ENCODE results near the gene JAKMIP2. TPM values are rescaled to one million over a fixed set of nuclear protein-coding genes. Genes with fewer than 3 reads are reported as not detected.

JAKMIP2 gene
- polyA plus RNA-seq, 1 of the 3 experiments (the other 2 are of a cell fraction): 2.1 TPM

- TF ChIP-seq RFX5 (IDR thresholded peaks at IDR 0.05; ENCODE audit: low read length) (no peak), IRF3 (IDR thresholded peaks at IDR 0.05; ENCODE audit: low read depth, low read length) (no peak), EP300 (IDR thresholded peaks at IDR 0.05; ENCODE audit: borderline replicate concordance in 1 of 2, low read depth in 1 of 2, low read length in 1 of 2) (no peak)
These were observed 8.9 kb downstream of the JAKMIP2 start (continued) for GRCh38 chr5:147773587-147773986.

- no peak for DNase-seq
- no peaks in the 10 kb centered on the region for H3K27me3 ChIP-seq (ENCODE audit: insufficient read depth)
- H3K79me2 ChIP-seq (ENCODE audit: insufficient read depth): no peaks in the 10 kb centered on the region
- H3K9ac ChIP-seq: no peak overlapping the region
- no peak overlapping the region for H2AFZ ChIP-seq (ENCODE audit: low read depth)
- no peak overlapping the region for H3K4me3 ChIP-seq (ENCODE audit: low read depth in 2 of 2, low read length in 1 of 2)
- no peaks in the 10 kb centered on the region for H3K36me3 ChIP-seq (replicated peaks in 1 of 2; ENCODE audit: control insufficient read depth in 1 of 2, insufficient read depth in 2 of 2, low read length in 1 of 2)
- no peaks in the 10 kb centered on the region for H4K20me1 ChIP-seq (ENCODE audit: insufficient read depth)
- no peak overlapping the region for H3K27ac ChIP-seq (ENCODE audit: low read depth in 2 of 2, low read length in 1 of 2)
- H3F3A ChIP-seq (replicated peaks; ENCODE audit: insufficient read depth): no peaks in the 10 kb centered on the region
- no peaks in the 10 kb centered on the region for H3K9me3 ChIP-seq
- no peak overlapping the region for H3K4me2 ChIP-seq
- ChIA-PET POLR2A (no interaction called here), CTCF (no interaction called here)
- peaks cover 0 to 4% of the 10 kb centered on the region in 2 experiments; a peak in 3 of 4 replicates for H3K4me1 ChIP-seq (ENCODE audit: control insufficient read depth in 1 of 2, insufficient read depth in 2 of 2, low read depth in 1 of 2, low read length in 1 of 2)
- no peaks in the 10 kb centered on the region for H3K9me2 ChIP-seq
- WGBS (ENCODE audit: low lambda C conversion rate): 79% methylated on average over 6 of the region's 6 CpGs
- TF ChIP-seq FOXM1 (IDR thresholded peaks at IDR 0.05; ENCODE audit: low read depth) (no peak), CTCF (IDR thresholded peaks at IDR 0.05) (no peak), NFIC (IDR thresholded peaks at IDR 0.05; ENCODE audit: borderline replicate concordance) (no peak), POLR2AphosphoS5 (IDR thresholded peaks at IDR 0.05; ENCODE audit: low read depth, low read length) (no peak), MEF2A (IDR thresholded peaks at IDR 0.05; ENCODE audit: borderline replicate concordance, low read depth) (no peak), GABPA (IDR thresholded peaks at IDR 0.05; ENCODE audit: low read depth) (no peak), IRF3 (IDR thresholded peaks at IDR 0.05; ENCODE audit: low read depth, low read length) (no peak), ELF1 (IDR thresholded peaks at IDR 0.05) (no peak), TAF1 (IDR thresholded peaks at IDR 0.05; ENCODE audit: borderline replicate concordance, low read depth, low read length) (no peak), CHD2 (IDR thresholded peaks at IDR 0.05; ENCODE audit: low read length, partially characterized antibody) (no peak), FOXJ3 (CRISPR knock-in tag; IDR thresholded peaks at IDR 0.05) (no peak), EZH2phosphoT487 (IDR thresholded peaks at IDR 0.05; ENCODE audit: borderline replicate concordance, low read depth) (no peak), JUND (IDR thresholded peaks at IDR 0.05) (no peak), REST (IDR thresholded peaks at IDR 0.05; ENCODE audit: low read depth, low read length) (no peak), PBX3 (IDR thresholded peaks at IDR 0.05) (no peak), MAX (IDR thresholded peaks at IDR 0.05; ENCODE audit: low read depth) (no peak), MXI1 (IDR thresholded peaks at IDR 0.05; ENCODE audit: low read depth, low read length) (no peak), TCF12 (IDR thresholded peaks at IDR 0.05) (no peak), FOSL2 (IDR thresholded peaks at IDR 0.05; ENCODE audit: borderline replicate concordance, low read depth) (no peak)
These were observed 9.4 kb downstream of the JAKMIP2 start for GRCh38 chr5:147773139-147773538.
